HepG2 (cell line): ENCODE results near the gene VPS26A. TPM values are rescaled to one million over a fixed set of nuclear protein-coding genes. Genes with fewer than 3 reads are reported as not detected.
A peak's percentile ranks its signal among the peaks of the same experiment; 100 is the strongest.

Experiments used
- DBP ChIP-seq: sonication (generic); formaldehyde crosslinking; IDR thresholded peaks from 2 replicates; pipeline ENCODE4 v1.4.0; 2020; ENCODE audit warnings: missing genetic modification reagents; ENCODE audit errors: not compliant biosample characterization
- DR1 ChIP-seq: sonication (generic); formaldehyde crosslinking; IDR thresholded peaks from 2 replicates; pipeline ENCODE4 v1.8.0; 2021; ENCODE audit warnings: mild to moderate bottlenecking, missing genetic modification reagents, inconsistent platforms
- ELF3 ChIP-seq: IDR thresholded peaks from 2 replicates; pipeline ENCODE4 v1.6.1; 2016; ENCODE audit warnings: missing genetic modification reagents, missing compliant biosample characterization
- FOXO4 ChIP-seq: sonication (generic); formaldehyde crosslinking; conservative IDR thresholded peaks from 2 replicates; pipeline ENCODE4 v1.8.1; 2023; ENCODE audit warnings: missing genetic modification reagents
- HDAC1 ChIP-seq: sonication (generic); formaldehyde crosslinking; IDR thresholded peaks from 2 replicates; pipeline ENCODE4 v1.5.1; 2020; ENCODE audit warnings: mild to moderate bottlenecking, missing genetic modification reagents
- HES4 ChIP-seq: sonication (generic); formaldehyde crosslinking; IDR thresholded peaks from 2 replicates; pipeline ENCODE4 v1.9.0; 2021; ENCODE audit warnings: mild to moderate bottlenecking, missing genetic modification reagents, borderline replicate concordance
- HMGA1 ChIP-seq: sonication (generic); formaldehyde crosslinking; conservative IDR thresholded peaks from 2 replicates; pipeline ENCODE4 v1.4.0; 2020; ENCODE audit warnings: missing genetic modification reagents
- NFIC ChIP-seq: IDR thresholded peaks from 2 replicates; pipeline ENCODE4 v1.6.1; 2012; ENCODE audit warnings: mild to moderate bottlenecking, low read length, inconsistent platforms
- PLRG1 ChIP-seq: fragments of 450-650 bp; conservative IDR thresholded peaks from 2 replicates; pipeline ENCODE4 v1.6.1; 2016
- USF2 ChIP-seq, 2 experiments: sonication (generic) in 1 of 2; formaldehyde crosslinking in 1 of 2; IDR thresholded peaks; 2 replicates each; pipeline versions ENCODE4 v1.5.1 to v1.6.1; 2011 to 2020; ENCODE audit warnings: borderline replicate concordance in 1 of 2, low read depth in 1 of 2, low read length in 1 of 2, mild to moderate bottlenecking in 1 of 2, missing genetic modification reagents in 1 of 2, moderate library complexity in 1 of 2
- ZBTB1 ChIP-seq: sonication (generic); formaldehyde crosslinking; IDR thresholded peaks from 2 replicates; pipeline ENCODE4 v1.4.0; 2020; ENCODE audit warnings: missing genetic modification reagents, borderline replicate concordance
- ZFP62 ChIP-seq: sonication (generic); formaldehyde crosslinking; IDR thresholded peaks from 2 replicates; pipeline ENCODE4 v1.4.0; 2020; ENCODE audit warnings: missing genetic modification reagents
- ZNF256 ChIP-seq: sonication (generic); formaldehyde crosslinking; conservative IDR thresholded peaks from 2 replicates; pipeline ENCODE4 v1.4.0; 2020; ENCODE audit warnings: missing genetic modification reagents
- ZNF263 ChIP-seq: sonication (generic); formaldehyde crosslinking; IDR thresholded peaks from 2 replicates; pipeline ENCODE4 v1.4.0; 2020; ENCODE audit warnings: missing genetic modification reagents
- ZNF264 ChIP-seq: sonication (generic); formaldehyde crosslinking; IDR thresholded peaks from 2 replicates; pipeline ENCODE4 v1.4.0; 2020; ENCODE audit warnings: missing genetic modification reagents
- ZNF558 ChIP-seq: sonication (generic); formaldehyde crosslinking; IDR thresholded peaks from 2 replicates; pipeline ENCODE4 v1.9.0; 2022; ENCODE audit warnings: mild to moderate bottlenecking, missing genetic modification reagents, borderline replicate concordance
- ZNF713 ChIP-seq: sonication (generic); formaldehyde crosslinking; IDR thresholded peaks from 2 replicates; pipeline ENCODE4 v1.4.0; 2020; ENCODE audit warnings: mild to moderate bottlenecking, missing genetic modification reagents
- polyA plus RNA-seq, 8 experiments: library from polyadenylated mRNA; depleted of rRNA in 3 of 8; stranded (reverse) in 7 of 8; unstranded in 1 of 8; fragments of >200 nt; fragmentation: Illumina TruSeq in 4 of 8; extraction: Trizol in 4 of 8; gene quantifications; 2 replicates each; pipeline versions ENCODE4 v1.2.1 to v1.2.3, GENCODE V29; 2011 to 2016; ENCODE audit warnings: low read depth in 4 of 8, missing spikeins in 1 of 8, mixed read lengths in 1 of 8; ENCODE audit not compliant: insufficient read depth in 1 of 8
- total RNA-seq, 5 experiments: library from RNA; depleted of rRNA; stranded (reverse); fragments of >200 nt; fragmentation: Illumina TruSeq; extraction: Trizol; gene quantifications; 2 replicates each; pipeline ENCODE4 v1.2.3, GENCODE V29; 2016; ENCODE audit warnings: low read depth in 1 of 5
- TF ChIP-seq, protein P1 (sequence below): IDR thresholded peaks from 2 replicates; pipeline ENCODE4 v1.6.1; 2016
- TF ChIP-seq, protein P2 (sequence below): sonication (generic); formaldehyde crosslinking; IDR thresholded peaks from 2 replicates; pipeline ENCODE4 v1.5.0; 2020; ENCODE audit warnings: missing genetic modification reagents
- TF ChIP-seq, protein P3 (sequence below): sonication (generic); formaldehyde crosslinking; conservative IDR thresholded peaks from 2 replicates; pipeline ENCODE4 v1.8.0; 2022; ENCODE audit warnings: missing genetic modification reagents

VPS26A gene
- total and polyA plus RNA-seq, 2 of the 13 experiments (the other 11 are each of a cell fraction or from before 2014, with no cell fraction given) = 12.9 to 32.6 TPM

- TF ChIP-seq DBP (CRISPR knock-in tag) (no peak), NFIC (no peak), ZFP62 (CRISPR knock-in tag) (no peak), PLRG1 (no peak), HDAC1 (CRISPR knock-in tag) (no peak), ZNF263 (CRISPR knock-in tag) (0 out of 2 replicates have a peak, but pooled peaks have one; percentile 49), USF2 (IDR thresholded peaks at IDR 0.05; ENCODE audit: low read depth, low read length) (no peak), USF2 (CRISPR knock-in tag; IDR thresholded peaks at IDR 0.05; ENCODE audit: borderline replicate concordance) (no peak), ELF3 (CRISPR knock-in tag) (peak; percentile 76), ZNF558 (CRISPR knock-in tag) (no peak), ZNF713 (CRISPR knock-in tag) (no peak), FOXO4 (CRISPR knock-in tag) (no peak), HES4 (CRISPR knock-in tag) (no peak), DR1 (CRISPR knock-in tag) (no peak), ZBTB1 (CRISPR knock-in tag) (no peak), HMGA1 (CRISPR knock-in tag) (no peak), ZNF264 (CRISPR knock-in tag) (no peak), ZNF256 (CRISPR knock-in tag) (no peak)
- TF ChIP-seq, protein P1, sequence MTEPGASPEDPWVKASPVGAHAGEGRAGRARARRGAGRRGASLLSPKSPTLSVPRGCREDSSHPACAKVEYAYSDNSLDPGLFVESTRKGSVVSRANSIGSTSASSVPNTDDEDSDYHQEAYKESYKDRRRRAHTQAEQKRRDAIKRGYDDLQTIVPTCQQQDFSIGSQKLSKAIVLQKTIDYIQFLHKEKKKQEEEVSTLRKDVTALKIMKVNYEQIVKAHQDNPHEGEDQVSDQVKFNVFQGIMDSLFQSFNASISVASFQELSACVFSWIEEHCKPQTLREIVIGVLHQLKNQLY = no peak
- TF ChIP-seq, protein P2, sequence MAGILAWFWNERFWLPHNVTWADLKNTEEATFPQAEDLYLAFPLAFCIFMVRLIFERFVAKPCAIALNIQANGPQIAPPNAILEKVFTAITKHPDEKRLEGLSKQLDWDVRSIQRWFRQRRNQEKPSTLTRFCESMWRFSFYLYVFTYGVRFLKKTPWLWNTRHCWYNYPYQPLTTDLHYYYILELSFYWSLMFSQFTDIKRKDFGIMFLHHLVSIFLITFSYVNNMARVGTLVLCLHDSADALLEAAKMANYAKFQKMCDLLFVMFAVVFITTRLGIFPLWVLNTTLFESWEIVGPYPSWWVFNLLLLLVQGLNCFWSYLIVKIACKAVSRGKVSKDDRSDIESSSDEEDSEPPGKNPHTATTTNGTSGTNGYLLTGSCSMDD (CRISPR knock-in tag) = no peak
- TF ChIP-seq, protein P3, sequence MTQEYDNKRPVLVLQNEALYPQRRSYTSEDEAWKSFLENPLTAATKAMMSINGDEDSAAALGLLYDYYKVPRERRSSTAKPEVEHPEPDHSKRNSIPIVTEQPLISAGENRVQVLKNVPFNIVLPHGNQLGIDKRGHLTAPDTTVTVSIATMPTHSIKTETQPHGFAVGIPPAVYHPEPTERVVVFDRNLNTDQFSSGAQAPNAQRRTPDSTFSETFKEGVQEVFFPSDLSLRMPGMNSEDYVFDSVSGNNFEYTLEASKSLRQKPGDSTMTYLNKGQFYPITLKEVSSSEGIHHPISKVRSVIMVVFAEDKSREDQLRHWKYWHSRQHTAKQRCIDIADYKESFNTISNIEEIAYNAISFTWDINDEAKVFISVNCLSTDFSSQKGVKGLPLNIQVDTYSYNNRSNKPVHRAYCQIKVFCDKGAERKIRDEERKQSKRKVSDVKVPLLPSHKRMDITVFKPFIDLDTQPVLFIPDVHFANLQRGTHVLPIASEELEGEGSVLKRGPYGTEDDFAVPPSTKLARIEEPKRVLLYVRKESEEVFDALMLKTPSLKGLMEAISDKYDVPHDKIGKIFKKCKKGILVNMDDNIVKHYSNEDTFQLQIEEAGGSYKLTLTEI (CRISPR knock-in tag) = no peak
Measured at GRCh38 chr10:69220507-69220906, 96.5 kb downstream of the VPS26A start (continued).
